GM19455 (cell line): Measurements from ENCODE around the gene PLCG2.
"Not testable (repeated sequence)": the region's sequence is repeated elsewhere in the genome, so short reads cannot be mapped to it uniquely, and the experiment has no call there.

Experiments
- ATAC-seq: cut with Tn5 transposase; IDR thresholded peaks from one replicate; pipeline ENCODE4 v1.9.1; 2021; ENCODE audit not compliant: unreplicated experiment

Gene PLCG2

DNA sequence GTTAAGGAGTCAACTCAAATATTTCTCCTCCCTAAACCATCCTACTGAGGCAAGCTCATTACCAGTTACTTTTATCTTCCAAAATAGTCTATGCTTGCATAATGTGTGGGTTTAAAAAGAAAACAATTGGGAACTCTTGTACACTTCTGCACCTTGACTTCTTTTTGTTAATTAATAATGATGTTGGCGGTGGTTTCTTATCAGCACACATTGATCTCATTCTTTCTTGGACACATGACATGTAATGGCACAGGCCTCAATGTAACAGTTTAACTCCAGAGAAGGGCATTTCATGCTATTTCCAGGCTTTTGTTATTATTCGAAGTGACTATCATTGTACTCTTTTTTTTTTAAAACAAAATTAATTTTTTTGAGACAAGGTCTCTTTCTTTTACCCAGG, 7.8 kb downstream of the PLCG2 start:
- ATAC-seq, result no peak

DNA sequence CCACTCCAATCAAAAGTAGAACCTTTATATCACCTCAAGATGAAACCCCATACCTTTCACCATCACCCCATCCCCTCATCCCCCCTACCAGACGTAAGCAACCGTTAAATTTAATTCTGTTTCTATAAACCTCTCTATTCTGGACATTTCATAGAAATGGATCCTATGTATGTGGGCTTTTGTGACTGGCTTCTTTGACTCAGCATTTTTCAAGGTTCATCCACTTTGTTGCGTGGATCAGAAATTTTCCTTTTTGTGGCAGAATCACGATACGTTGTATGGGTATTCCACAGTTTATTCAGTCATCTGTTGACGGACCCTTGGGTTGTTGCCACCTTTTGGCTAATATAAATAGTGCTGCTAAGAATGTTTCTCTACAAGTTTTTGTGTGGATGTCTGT, 8.6 kb downstream of the PLCG2 start:
- ATAC-seq, result no peak

DNA sequence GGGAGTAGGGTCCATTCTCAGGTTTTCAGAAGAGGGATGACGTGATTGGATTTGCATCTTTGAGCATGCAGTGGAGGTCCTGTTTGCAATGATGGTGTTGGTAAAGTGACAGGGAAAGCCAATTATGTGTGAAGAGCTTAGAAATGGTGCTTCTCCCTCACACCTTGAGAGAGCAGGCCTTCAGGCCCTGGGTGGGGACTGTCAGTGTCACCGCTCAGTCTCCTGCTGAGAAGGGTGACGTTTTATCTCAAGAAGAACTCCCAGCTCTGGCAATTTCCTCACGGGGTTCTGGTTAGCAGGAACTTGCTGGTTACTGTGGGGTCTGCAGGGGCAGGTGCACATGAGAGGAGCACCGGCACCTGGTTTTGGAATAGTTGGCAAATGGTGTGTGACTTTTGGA, 11.2 kb downstream of the PLCG2 start:
- ATAC-seq, result no peak

DNA sequence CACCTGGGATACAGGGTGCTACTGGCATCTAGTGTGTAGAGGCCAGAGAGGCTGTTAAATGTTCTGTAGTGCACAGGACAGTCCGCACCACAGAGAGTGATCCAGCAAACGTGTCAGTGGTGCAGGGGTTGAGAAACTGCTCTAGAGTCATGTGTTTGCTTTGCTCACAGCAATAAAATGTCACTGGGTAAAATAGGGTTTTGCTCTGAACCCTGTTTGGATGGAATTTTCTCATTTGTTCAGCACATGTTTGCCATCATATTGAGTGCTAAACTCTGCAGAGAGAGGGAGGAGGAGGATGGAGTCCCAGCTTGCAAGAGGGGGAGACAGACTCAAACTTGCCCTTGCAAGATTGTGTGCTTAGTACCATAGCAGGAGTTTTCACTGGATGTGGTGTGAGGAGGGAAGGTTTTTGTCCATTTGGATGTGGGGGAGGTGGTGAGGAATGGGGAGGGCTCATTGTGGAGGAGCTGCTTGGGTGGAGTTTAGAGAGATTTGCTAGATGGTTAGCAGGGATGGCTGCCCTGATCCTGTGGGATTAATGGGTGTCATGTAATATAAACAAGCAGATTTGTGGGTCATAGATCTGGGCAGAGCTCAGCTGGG, 11.8 kb downstream of the PLCG2 start:
- ATAC-seq, result no peak

DNA sequence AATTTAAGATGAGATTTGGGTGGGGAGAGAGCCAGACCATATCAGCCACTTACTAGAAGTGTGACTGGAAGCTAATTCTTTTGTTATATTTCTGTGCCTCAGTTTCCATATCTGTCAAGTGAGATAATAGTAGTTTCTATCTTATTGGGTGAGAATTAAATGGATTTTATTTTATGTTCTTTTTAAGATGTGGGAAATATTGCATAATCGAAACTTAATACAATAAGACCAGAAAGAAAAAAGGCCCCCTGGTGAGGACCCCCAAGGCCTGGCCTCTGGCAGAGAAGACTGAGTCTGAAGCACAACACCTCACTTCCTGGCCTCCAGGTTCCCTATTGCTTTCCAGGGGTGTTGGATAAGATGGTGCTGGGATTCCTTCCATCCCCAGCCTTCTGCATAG, 13.7 kb downstream of the PLCG2 start:
- no peak for ATAC-seq

DNA sequence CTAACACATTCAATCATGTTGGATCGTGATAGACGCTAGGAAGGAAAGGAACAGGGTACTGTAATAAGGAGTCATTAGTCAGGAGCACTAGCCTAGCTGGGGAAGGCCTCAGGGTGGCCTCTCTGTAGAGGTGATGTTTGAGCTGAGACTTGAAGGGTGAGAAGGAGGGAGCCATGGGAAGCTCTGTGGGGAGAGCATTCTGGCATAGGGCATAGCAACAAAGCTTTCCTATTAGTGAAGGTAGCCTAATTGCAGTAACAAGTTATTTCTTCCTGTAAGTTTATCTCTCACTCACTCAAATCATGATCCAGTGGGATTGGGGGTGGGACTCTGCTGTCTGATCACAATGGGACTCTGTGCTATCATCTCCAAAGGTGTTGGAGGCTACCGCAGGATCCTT, 16.1 kb downstream of the PLCG2 start:
- no peak for ATAC-seq

DNA sequence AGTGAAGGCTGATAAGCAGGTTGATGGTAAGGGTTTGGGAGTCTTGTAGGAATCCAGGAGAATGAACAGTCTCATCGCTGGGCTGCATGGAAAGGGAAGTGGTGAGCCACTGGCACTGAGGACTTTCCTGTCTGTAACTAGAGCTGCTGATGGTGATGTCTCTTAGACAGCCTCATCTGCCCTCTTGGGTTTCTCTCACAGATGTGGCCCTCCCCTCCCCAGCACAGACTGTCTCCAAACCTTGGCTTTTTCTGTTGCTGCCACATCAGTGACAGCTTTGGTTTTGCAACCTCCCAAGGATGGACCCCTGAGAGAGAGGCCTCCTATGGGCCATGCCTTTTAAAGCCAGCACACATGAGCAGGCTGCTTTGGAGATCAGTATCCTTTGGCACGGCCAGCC, 16.9 kb downstream of the PLCG2 start:
- ATAC-seq, result no peak

DNA sequence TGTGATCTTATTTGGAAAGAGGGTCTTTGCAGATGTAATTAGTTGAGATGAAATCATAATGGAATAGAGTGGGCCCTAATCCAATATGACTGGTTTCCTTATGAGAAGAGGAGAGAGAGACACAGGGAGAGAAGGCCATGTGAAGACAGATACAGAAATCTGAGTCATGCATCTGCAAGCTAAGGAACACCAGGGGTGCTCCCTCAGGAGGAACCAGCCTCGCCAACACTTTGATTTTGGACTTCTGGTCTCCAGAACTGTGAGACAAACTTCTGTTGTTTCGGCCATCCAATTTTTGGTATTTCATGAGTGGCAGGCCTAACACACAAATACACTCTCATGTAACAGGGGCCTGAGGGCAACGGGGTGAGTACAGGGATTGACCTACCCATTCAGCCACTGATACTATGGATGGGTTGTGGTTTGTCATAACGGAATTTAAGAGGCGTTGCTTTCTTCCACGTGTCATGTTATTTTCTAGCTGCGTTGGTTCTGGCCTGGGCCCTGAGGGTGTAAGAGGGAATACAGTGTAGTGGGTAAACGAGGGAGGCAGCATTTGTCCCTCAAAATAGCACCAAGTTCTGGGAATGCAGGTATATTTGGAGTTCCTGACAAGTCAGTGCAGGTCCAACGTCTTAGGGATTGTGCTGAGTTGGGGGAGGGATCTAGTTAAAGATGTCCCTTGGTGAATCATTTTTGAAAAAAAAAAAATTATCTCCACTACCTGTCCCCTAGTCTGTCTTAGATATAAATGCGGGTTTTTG, 17.7 kb downstream of the PLCG2 start:
- ATAC-seq, result no peak

DNA sequence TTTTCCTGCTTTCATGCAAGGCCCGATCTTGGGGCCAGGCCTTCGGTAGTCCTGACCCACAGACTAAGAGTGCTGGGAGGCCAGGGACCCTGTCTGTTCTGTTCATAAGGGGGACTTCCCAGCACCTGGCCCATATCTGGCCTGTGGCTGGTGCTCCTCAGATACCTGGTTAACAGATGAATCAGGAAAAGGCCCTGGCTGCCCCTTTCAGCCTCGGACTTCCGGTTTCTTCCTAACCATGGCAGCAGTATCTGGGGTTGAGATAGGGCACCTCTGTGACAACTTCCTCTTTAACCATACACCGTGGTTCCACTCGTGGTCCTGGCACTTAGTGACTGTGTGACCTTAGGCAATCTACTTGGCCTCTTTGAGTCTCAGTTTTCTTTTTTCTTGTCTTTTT, 18.4 kb downstream of the PLCG2 start:
- ATAC-seq, result peak; percentile 41

DNA sequence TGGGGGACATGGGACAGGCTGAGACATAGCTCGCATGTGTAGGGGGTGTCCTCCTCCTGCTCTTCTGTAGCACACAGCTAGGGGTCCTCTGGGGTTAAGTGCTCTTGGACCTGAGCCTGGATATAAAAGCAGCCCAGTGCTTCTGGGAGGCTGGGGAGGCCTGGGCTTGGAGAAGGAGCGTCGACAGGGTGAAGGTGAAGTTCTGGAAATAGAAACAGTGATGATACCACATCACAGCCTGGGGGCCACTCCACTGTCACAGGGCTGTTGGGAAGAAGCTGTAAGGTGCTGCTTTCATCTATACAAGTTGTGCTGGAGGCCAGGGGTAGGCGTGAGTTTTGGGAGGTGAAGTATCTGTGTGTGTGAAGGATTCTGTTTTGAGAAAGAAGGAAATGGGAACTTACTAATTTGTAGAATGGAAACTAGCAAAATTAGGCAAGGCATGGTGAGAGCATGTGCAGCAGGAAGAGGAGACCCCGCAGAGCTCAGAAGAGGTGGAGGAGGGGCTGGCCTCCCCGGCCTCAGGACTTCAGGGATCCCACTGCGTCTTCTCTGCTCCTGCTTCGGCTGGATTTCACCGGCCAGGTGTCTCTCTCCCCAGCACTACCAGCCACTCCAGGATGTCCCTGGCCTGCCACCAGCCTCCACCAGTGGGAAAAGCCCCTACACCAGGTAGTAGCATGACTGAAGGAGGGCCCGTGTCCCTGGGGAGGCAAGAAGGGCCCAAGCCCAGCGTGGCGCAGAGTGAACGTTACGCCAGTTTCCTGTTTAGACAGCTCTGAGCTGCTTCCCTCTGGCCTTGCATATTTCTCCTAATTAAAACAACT, 19.4 kb downstream of the PLCG2 start:
- ATAC-seq, result peak; percentile 53

DNA sequence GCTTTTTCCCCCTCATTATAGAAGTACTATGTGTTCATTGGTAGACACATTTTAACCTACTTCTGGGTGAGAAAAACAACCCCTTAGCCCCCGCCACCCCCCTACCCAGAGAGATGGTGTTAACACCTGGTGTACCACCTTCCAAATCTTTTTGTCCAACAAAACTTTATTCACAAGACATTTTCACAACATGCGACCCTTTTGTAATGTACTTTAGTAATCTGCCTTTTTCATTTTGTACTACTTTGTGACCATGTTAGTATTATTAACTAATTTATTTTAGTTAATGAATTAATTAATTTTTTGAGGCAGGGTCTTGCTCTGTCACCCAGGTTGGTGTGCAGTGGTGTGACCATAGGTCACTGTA, 20.0 kb downstream of the PLCG2 start:
- ATAC-seq, result no peak

DNA sequence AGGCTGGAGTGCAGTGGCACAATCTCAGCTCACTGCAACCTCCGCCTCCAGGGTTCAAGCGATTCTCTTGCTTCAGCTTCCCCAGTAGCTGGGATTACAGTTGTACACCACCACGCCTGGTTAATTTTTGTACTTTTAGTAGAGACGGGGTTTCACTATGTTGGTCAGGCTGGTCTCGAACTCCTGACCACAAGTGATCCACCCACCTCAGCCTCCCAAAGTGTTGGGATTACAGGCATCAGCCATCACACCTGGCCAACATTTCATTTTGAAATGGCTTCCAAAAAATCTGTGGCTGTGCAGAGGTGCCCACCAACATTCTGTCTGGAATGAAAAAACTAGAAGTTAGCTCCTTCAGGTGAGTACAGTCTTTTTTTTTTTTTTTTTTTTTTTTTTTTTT, 22.6 kb downstream of the PLCG2 start:
- ATAC-seq, result not testable (repeated sequence)

DNA sequence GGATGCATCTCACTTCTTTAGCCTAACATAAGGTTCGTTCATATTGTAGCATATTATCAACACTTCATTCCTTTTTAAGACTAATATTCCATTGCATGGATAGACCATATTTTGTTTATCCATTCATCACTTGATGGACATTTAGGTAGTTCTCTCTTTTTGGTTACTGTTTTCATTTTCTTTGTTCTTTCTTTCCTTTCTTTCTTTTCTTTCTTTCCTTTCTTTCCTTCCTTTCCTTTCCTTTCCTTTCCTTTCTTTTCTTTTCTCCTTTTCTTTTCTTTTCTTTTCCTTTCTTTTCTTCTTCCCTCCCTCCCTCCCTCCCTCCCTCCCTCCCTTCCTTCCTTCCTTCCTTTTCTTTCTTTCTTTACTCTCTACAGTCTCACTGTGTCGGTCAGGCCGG, 24.2 kb downstream of the PLCG2 start:
- ATAC-seq, result no peak

DNA sequence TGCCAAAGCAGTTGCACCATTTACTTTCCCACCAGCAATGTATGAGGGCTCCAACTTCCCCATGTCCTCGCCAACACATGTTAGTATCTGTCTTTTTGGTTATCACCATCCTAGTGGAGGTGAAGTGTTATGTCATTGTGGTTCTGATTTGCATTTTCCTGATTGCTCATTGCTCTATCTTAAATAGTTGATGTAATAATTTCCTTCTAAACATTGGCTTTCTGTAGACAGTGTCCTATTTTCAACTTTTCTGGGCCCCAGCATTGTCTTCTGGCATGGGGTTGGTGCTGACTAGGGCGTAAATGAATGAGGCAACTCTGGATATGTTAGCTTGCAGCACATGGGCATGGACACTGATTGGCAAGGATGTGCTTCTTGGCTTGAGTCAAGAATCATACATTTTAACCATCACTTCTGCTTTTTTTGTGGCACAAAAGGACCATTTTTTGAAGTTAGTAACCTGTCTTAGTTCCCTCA, 25.1 kb downstream of the PLCG2 start:
- ATAC-seq, result no peak

DNA sequence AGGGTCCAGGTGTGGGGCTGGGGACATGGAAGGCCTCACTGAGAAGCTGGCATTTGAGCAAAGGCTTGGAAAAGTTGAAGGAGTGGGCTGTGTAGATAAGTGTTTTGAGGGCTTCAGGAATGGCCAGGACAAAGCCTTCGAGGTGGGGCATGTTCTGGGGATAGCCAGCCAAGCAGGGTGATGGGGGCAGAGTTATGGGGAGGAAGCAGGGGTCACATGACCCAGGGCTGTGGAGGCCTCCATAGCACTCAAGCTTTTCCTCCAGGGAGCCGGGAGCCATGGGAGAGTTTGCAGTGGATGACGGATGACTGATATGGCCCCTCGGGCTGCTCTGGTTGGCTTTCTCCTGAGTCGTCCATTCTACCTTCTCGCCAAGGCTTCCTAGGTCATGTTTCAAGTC, 27.6 kb downstream of the PLCG2 start:
- no peak for ATAC-seq

DNA sequence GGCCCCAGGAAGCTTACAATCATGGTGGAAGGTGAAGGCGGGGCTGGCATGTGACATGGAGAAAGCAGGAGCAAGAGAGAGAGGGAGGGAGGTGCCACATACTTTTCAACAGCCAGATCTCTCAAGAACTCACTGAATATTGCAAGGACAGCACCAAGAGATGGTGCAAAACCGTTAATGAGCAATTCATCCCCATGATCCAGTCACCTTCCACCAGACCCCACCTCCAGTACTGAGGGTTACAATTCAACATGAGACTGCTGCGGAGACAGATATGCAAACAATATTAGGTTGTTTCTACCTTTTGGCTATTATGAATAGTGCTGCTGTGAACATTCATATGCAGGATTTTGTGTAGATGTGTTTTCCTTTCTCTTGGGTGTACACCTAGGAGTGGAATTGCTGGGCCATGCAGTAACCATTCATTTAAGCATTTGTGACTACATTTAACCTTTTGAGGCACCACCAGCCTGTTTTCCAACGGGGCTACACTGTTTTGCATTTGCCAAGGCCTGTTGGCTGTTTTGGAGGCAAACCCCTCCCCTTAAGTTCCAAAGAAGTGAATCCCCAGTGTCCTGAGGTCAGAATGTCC, 28.8 kb downstream of the PLCG2 start:
- ATAC-seq, result no peak

DNA sequence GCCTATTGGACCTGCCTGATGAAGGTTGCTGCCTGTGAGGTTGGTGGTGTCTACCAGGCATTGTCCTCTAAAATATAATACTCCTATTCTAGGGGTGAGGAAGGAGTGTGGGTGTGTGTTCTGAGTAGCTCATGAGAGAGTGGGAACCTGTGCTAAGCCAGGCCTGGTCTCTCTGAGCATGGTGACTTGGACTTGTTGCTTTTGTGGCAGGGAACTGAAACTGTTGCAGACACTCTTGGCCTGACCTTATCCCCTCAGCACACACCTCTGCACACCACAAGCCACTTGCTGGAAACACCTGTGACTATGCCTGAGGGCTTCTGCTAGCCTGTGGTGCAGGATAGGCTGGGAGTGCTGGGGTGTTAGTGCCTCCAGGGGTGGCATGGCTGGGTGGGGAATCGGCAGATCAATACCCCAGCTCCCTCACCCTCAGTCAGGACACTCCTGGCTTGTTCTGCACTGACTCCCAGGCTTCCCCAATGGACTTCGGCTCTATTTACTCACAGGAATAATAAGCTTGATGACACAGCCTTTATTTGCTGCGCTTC, 29.9 kb downstream of the PLCG2 start:
- peak; percentile 67 for ATAC-seq

DNA sequence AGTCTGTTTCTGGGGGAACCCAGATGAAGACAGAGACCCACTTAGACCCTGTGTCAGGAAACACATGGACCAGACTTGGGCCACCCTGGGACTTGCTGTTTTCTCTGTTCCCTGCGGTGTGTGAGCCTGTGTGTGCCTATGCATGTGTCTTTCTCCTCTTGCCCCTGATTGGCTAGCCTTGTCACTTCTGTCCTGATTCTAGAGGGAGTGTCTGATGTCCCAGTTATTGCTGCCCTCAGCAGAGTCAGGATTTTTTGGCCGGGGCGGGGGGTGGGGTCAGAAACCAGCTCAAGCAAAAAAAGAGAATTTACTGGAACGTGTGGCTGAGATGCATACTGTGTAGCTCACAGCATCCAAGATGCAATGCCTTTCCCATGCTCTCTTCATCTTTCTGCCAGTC, 30.5 kb downstream of the PLCG2 start:
- no peak for ATAC-seq

DNA sequence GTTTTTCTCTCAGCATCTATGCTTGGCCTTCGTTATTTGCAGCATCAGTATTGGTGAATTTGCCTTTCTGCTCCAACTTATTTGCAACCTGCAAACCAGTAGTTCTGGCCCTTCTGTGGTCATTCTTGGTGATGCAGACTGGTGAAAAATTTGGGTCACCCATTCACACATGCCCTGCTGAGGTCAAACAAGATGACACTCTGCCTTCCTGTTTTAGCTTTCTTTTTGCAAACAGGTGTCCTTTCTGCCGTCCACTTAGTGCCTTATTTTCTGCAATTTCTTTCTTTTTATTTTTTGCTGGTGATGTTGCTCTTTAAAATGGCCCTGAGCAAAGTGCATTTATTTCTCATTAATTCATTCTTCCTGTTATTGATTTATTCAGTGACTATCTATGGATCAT, 31.3 kb downstream of the PLCG2 start:
- no peak for ATAC-seq

DNA sequence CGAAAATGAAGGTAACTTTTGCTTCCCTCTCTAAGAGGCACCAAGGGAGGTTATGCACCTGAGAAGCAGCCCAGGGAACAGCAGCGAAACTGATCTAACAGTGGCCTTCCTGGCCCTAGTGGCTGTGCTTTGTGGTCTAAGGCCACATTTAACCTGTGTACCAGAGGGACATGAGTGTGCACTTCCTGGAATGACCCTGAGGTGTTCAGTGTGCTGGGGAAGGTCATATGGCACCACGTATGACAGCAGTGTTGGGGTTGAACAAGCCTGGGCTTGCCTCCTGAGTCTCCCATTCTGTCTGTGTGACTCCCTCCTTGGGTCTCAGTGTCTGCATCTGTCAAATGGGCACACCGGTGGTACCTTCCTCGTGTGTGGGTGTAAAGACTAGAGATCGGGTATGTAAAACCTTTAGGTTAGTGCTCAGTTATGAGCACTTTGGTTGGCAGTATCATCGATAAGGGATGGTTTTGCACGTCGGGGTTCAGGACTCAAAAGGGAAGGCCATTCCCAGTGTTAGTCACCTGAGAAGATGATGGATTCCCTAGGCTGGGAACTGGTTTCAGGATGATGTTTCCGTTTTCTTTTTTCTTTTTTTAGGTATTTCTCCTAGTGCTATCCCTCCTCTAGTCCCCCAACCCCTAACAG, 31.9 kb downstream of the PLCG2 start:
- no peak for ATAC-seq

DNA sequence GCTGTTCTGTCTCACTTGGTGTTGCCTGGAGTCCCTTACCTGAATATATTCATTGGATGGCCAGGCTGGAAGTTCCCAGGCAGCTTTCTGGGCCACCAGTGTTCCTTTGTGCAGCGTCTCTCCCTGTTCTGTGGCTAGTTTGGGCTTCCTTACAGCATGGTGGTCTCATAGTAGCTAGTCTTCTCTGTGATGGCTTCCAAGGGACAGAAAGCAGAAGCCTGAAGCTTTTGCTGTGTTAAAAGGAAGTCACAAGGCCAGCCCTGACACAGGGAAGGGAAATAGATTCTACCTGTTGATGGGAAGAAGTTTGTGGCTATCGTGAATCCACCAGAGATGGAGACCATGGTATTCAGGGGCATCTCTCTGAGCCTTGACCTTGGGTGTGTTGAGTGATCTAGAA, 34.6 kb downstream of the PLCG2 start:
- ATAC-seq, result no peak
